ENCODE data around the gene HERC2.
"Not testable (repeated sequence)": the region's sequence is repeated elsewhere in the genome, so short reads cannot be mapped to it uniquely, and the experiment has no call there.

GRCh38 chr15:28294560-28294959 is 27.4 kb downstream of the HERC2 start:
- not testable (repeated sequence) for TF ChIP-seq CTCF (IDR thresholded peaks at IDR 0.05; ENCODE audit: borderline replicate concordance, extremely low read depth, low read length, poor library complexity, severe bottlenecking); EZH2 (IDR thresholded peaks at IDR 0.05; ENCODE audit: borderline replicate concordance, low read depth, low read length, severe bottlenecking)

All from DND-41 (cell line).